Heart left ventricle (tissue), 16 donors: Measurements from ENCODE around the gene MYL7. TPM values are rescaled to one million over a fixed set of nuclear protein-coding genes. Genes with fewer than 3 reads are reported as not detected.

ENCODE experiments used
- ATAC-seq, 4 donors: fragments of 200-7000 bp; cut with Tn5 transposase; one replicate each; pipeline ENCODE4 v1.9.1; 2020 to 2022; ENCODE audit warnings: moderate library complexity in 4 of 4, mild to moderate bottlenecking in 3 of 4, moderate number of reproducible peaks in 1 of 4
- DNase-seq, 5 donors: peaks; one replicate each; pipeline ENCODE4 v3.0.0-alpha.2; 2020
- H3K27ac ChIP-seq, 12 donors: fragments of 200-600 bp; sonication (generic) in 4 of 12; one replicate each; pipeline versions ENCODE4 v1.5.0 to v1.8.0; 2016 to 2022; ENCODE audit warnings: mild to moderate bottlenecking in 2 of 12
- H3K27me3 ChIP-seq, 9 donors: fragments of 200-600 bp; sonication (generic) in 2 of 9; one replicate each; pipeline versions ENCODE4 v1.5.1 to v1.8.0; 2016 to 2022; ENCODE audit warnings: mild to moderate bottlenecking in 3 of 9
- H3K36me3 ChIP-seq, 9 donors: fragments of 200-600 bp; sonication (generic) in 2 of 9; one replicate each; pipeline versions ENCODE4 v1.5.0 to v1.8.0; 2018 to 2022; ENCODE audit warnings: mild to moderate bottlenecking in 2 of 9
- H3K4me1 ChIP-seq, 12 donors: fragments of 200-600 bp; sonication (generic) in 4 of 12; one replicate each; pipeline versions ENCODE4 v1.5.0 to v1.8.0; 2016 to 2022; ENCODE audit warnings: mild to moderate bottlenecking in 3 of 12
- H3K4me3 ChIP-seq, 12 donors: fragments of 200-600 bp; sonication (generic) in 4 of 12; one replicate each; pipeline versions ENCODE4 v1.5.0 to v1.8.0; 2017 to 2022; ENCODE audit warnings: mild to moderate bottlenecking in 9 of 12, moderate library complexity in 4 of 12
- H3K9me3 ChIP-seq, 12 donors: fragments of 200-600 bp; sonication (generic) in 4 of 12; one replicate each; pipeline versions ENCODE4 v1.5.0 to v1.8.0; 2016 to 2022; ENCODE audit warnings: mild to moderate bottlenecking in 1 of 12
- POLR2A ChIP-seq, 2 donors: fragments of 450-650 bp; IDR thresholded peaks; one replicate each; pipeline ENCODE4 v1.6.1; 2017; ENCODE audit warnings: antibody characterized with exemption in 2 of 2, mild to moderate bottlenecking in 2 of 2, moderate library complexity in 2 of 2
- WGBS, 4 donors: extraction: QIAGEN DNeasy Blood & Tissue Kit in 2 of 4; methylation state at CpG; one replicate each; pipeline versions ENCODE4 v1.1.5 to v1.1.7; 2013 to 2018; 5-methylcytosine and 5-hydroxymethylcytosine counted together
- intact Hi-C, 10 donors: fragments of 100-400 bp; cut with DNase I; formaldehyde crosslinking; loops; one replicate each; pipeline versions ENCODE4 v1.11.1 to v1.14.2; 2022
- polyA plus RNA-seq, 2 donors: library from polyadenylated mRNA; stranded (reverse); fragments of 200-250 nt; gene quantifications; one replicate each; pipeline ENCODE4 v1.2.3, GENCODE V29; 2013
- total RNA-seq, 9 donors: library from RNA; depleted of rRNA in 2 of 9; stranded (reverse); fragments of >200 nt in 2 of 9; fragmentation: NEBNext Ultra II Directional in 3 of 9; extraction: Animal tissue kit (Norgen Biotek cat#: 25700) in 3 of 9; gene quantifications; one replicate each; pipeline versions ENCODE4 v1.1.0 to v1.2.4, GENCODE V29; 2016 to 2023
- TF ChIP-seq, protein P1 (sequence below), 12 donors: fragments of 200-600 bp; sonication (generic) in 4 of 12; IDR thresholded peaks; one replicate each; pipeline versions ENCODE4 v1.5.0 to v1.8.0; 2018 to 2022; ENCODE audit warnings: antibody characterized with exemption in 12 of 12, mild to moderate bottlenecking in 5 of 12
- donor health status: ischemic (EF 13 %, LVEDD 7.1; RV severe dilation, severe dysfunction).
- donor health status: healthy with polysubstance abuse.
- donor health status: DM: no; HTN: yes; CAD: no.
- donor health status: DM: no; HTN: no; CAD: no.
- donor health status: ischemic (EF 25% LVEDD 6.9; RV normal size, moderate dysfunction).
- donor health status: ischemic (EF 25% LVEDD 5.7; RV mildly dilated, moderate dysfunction).
- donor health status: healthy.
- donor health status: DM: yes; HTN: yes; CAD: no.
- donor health status: ischemic (EF 35%, LVEDD 5.7; RV mildly dilated, moderate dysfunction).
- donor health status: nonischemic (EF 11% LVEDD 7.7; RV severe dilation, severe dysfunction).
- donor health status: DM: yes; HTN: yes; CAD: no.
- donor health status: PGD.
- donor health status: ischemic (EF 29% LVEDD 5.4; RV normal size, mild dysfunction).
- donor health status: nonischemic (EF 23%, LVEDD 6.1; RV moderate dilation, normal function).

MYL7 gene
- total and polyA plus RNA-seq, 11 donors = 975 to 4,037 (median 2,357) TPM

DNA sequence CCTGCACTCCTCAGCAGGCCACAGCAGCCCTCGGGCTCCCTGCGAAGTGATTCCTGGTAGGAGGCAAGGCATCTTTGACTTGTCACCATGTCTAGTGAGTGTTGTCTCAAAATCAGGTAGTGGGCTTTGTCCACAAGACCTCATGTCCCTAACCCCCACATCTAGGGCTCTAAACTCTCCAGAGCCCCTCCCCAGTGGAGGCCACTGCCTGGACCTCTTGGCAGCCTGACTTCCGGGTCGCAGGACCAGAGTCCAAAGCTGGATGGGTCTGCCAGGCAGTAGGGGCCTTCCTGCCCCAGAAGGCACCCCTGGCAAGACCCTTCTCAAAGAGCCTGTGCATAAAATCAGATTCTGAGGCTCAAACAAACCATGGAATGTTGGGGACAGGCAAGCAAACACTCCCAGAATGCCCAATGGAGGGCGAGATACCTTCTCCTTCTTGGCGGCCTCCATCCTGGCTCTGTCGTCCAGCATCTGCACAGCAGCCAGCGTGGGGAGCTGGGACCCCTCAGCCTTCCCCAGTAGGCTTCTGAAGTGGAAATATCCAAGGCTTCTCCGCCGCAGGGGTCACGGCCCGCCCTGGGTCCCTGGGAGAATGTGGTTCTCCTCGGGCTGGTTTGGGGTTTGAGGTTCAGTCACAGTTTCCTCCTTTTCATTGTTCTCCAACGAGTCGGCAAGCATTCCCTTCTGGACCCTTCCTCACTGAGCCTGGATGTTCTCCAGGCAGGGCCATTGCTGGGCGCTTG, 47.5 kb upstream of the MYL7 start:
- Histone ChIP-seq H3K9me3 (no peaks in the 10 kb centered on the region), H3K36me3 (no peaks in the 10 kb centered on the region), H3K4me3 (no peak overlapping the region), H3K27ac (no peak overlapping the region), H3K4me1 (no peaks in the 10 kb centered on the region), H3K27me3 (peaks cover 0 to 18% (median 0%) of the 10 kb centered on the region in 9 donors)
- no peak for ATAC-seq
- TF ChIP-seq, protein P1, sequence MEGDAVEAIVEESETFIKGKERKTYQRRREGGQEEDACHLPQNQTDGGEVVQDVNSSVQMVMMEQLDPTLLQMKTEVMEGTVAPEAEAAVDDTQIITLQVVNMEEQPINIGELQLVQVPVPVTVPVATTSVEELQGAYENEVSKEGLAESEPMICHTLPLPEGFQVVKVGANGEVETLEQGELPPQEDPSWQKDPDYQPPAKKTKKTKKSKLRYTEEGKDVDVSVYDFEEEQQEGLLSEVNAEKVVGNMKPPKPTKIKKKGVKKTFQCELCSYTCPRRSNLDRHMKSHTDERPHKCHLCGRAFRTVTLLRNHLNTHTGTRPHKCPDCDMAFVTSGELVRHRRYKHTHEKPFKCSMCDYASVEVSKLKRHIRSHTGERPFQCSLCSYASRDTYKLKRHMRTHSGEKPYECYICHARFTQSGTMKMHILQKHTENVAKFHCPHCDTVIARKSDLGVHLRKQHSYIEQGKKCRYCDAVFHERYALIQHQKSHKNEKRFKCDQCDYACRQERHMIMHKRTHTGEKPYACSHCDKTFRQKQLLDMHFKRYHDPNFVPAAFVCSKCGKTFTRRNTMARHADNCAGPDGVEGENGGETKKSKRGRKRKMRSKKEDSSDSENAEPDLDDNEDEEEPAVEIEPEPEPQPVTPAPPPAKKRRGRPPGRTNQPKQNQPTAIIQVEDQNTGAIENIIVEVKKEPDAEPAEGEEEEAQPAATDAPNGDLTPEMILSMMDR (IDR thresholded peaks at IDR 0.05) = no peak
- TF ChIP-seq POLR2A (IDR thresholded peaks at IDR 0.05) = no peak
- 81 to 88% (median 83%) methylated on average over 12 to 16 of the region's 16 CpGs for WGBS, 4 donors
- DNase-seq = no peak
- intact Hi-C loops = no loop called here

DNA sequence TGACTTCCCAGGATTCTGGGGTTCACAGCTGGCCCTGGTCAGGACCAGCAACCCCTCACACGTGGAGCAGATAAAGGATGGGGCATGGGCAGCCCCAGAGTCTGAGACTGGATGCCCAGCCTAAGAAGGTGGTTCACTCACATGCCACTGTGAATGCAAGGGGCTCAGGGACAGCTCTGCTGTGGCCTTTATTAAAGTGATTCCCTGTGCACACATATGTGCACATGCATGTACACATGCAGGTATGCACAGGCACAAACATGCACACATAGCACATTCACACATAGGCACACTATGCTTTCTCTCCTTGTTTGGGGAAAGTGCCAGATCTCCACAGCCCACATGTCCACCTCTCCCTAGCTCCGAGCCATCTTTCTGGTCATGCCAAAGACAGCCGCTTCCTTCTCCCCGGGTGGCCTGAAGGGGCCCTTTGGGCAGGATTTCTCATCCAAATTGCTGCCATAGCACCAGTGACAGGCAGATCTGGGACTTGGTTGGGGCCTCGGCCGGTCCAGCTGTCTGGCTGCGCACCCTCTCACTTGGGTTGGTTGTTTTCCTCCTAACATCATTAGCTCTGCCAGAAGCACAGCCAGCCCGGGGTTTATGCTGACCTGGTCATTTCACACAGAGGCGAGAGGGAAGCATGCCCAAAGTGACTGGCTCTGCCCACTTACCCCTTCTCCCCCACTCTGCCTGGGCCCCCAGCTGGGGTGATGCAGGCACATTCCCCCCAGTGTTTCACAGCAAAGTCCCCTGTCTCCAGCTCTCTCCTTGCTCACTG, 46.7 kb upstream of the MYL7 start:
- H3K27me3 ChIP-seq = peaks cover 0 to 14% (median 0%) of the 10 kb centered on the region in 9 donors
- H3K4me3 ChIP-seq = no peak overlapping the region
- no peak for ATAC-seq
- peaks cover 0 to 7% (median 2%) of the 10 kb centered on the region in 12 donors for H3K9me3 ChIP-seq
- no peaks in the 10 kb centered on the region for H3K36me3 ChIP-seq
- H3K4me1 ChIP-seq = no peaks in the 10 kb centered on the region
- no peak overlapping the region for H3K27ac ChIP-seq
- TF ChIP-seq, protein P1 (IDR thresholded peaks at IDR 0.05) = no peak
- TF ChIP-seq POLR2A (IDR thresholded peaks at IDR 0.05) = no peak
- intact Hi-C loops = no loop called here
- DNase-seq = no peak
- 66 to 75% (median 69%) methylated on average over 9 of the region's 9 CpGs for WGBS, 4 donors

DNA sequence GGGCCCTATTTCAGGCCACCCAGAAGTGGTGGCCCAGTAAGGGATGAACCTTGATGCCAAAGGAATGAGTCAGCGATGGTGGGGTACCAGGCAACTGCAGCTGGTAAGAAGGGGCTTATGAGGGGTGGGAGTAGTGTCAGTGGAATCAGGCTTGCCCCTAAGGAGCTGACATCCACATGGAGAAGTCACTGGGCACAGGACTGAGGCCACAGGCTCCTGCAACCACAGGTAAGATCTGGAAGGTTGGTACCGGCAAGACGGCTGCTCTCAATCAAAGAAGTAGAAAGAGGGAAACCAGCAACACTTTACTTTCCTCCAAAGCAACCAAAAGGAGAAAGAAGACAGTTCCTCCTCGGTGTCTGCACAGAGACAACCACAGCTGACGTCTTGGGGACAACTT, 45.6 kb upstream of the MYL7 start:
- Histone ChIP-seq H3K4me1 (no peaks in the 10 kb centered on the region), H3K36me3 (no peaks in the 10 kb centered on the region), H3K9me3 (peaks cover 0 to 15% (median 7%) of the 10 kb centered on the region in 12 donors), H3K27me3 (peaks cover 0 to 11% (median 0%) of the 10 kb centered on the region in 9 donors), H3K4me3 (no peak overlapping the region), H3K27ac (no peak overlapping the region)
- no peak for TF ChIP-seq POLR2A (IDR thresholded peaks at IDR 0.05)
- TF ChIP-seq, protein P1 (IDR thresholded peaks at IDR 0.05) = no peak
- 74 to 80% (median 77%) methylated on average over 5 of the region's 5 CpGs for WGBS, 4 donors
- ATAC-seq = no peak
- intact Hi-C loops = no loop called here
- no peak for DNase-seq

DNA sequence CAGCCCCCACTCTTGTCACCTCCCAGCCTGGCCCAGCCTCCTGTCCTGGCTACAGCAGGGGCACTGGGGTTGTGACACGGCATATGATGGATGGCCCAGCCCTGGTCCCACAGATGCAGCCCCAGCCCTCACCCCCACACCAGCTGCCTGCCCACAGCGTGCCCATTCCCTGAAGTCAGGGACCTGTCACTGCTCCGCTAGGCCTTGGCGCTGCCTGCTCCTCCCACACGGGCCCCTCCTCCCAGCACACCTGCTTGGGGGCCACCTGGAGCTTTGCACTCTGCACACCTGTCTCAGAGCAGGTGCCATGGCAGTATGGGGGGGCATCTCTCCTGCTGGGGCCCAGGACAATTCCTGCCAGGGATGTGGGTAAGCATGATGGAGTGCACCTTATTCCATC, 44.6 kb upstream of the MYL7 start:
- Histone ChIP-seq H3K36me3 (no peaks in the 10 kb centered on the region), H3K9me3 (peaks cover 0 to 15% (median 7%) of the 10 kb centered on the region in 12 donors), H3K4me1 (no peaks in the 10 kb centered on the region), H3K4me3 (no peak overlapping the region), H3K27ac (no peak overlapping the region), H3K27me3 (peaks cover 0 to 11% (median 0%) of the 10 kb centered on the region in 9 donors)
- WGBS, 4 donors = 77 to 86% (median 83%) methylated on average over 3 to 5 of the region's 5 CpGs
- ATAC-seq (no peak), DNase-seq (no peak)
- TF ChIP-seq, protein P1 (IDR thresholded peaks at IDR 0.05) = no peak
- no peak for TF ChIP-seq POLR2A (IDR thresholded peaks at IDR 0.05)
- intact Hi-C loops = no loop called here
